ENCODE results near the gene GRK7. TPM values are rescaled to one million over a fixed set of nuclear protein-coding genes. Genes with fewer than 3 reads are reported as not detected.

GRK7 gene
- total and polyA plus RNA-seq, 2 donors (not counting 3 experiments of a cell fraction or from before 2014, with no cell fraction given), result not detected

- no peak overlapping the region for H3K27ac ChIP-seq (ENCODE audit: insufficient read depth, low read depth, low read length)
- dilution Hi-C loops (cut with MboI; ENCODE audit: extremely low pct_ligation_motif_present, low sequenced_read_pairs), result no loop called here
- no peaks in the 10 kb centered on the region for H3K79me2 ChIP-seq (ENCODE audit: control insufficient read depth, insufficient read depth, low read length)
- no peak overlapping the region for H3K4me3 ChIP-seq (replicated peaks in 1 of 3; ENCODE audit: insufficient read depth in 1 of 3, low read depth in 1 of 3, low read length in 3 of 3)
- TF ChIP-seq POLR2AphosphoS5 (IDR thresholded peaks at IDR 0.05; ENCODE audit: insufficient read depth, low read depth, low read length) (no peak), CTCF (IDR thresholded peaks at IDR 0.05; ENCODE audit: extremely low read depth in 1 of 2, insufficient read depth in 1 of 2, low read depth in 1 of 2, low read length in 2 of 2) (peak in 1 of 2 donors; percentile 40), MAX (IDR thresholded peaks at IDR 0.05; ENCODE audit: insufficient read depth, insufficient read length) (no peak)
- no peak overlapping the region for H2AFZ ChIP-seq (ENCODE audit: low read depth, low read length)
- H3K9ac ChIP-seq (replicated peaks; ENCODE audit: extremely low read depth, insufficient read depth, low read length), result no peak overlapping the region
- DNase-seq (ENCODE audit: low read depth, low spot score), result peak; percentile 50
- no peak overlapping the region for H3K4me2 ChIP-seq (ENCODE audit: insufficient read depth, low read length)
- CTCF ChIA-PET, result interaction anchor here (0.6 to 2.4 kb wide), 18 partner anchors 9 to 147 kb away, joined by 3 to 28 read pairs (median 4); partner anchors contain the start of gene ATP1B3
- no peaks in the 10 kb centered on the region for H3K36me3 ChIP-seq (ENCODE audit: control insufficient read depth in 2 of 2, extremely low read depth in 1 of 2, insufficient read depth in 2 of 2, low read length in 2 of 2)
- peaks cover 0 to 3% of the 10 kb centered on the region in 2 experiments for H3K27me3 ChIP-seq (ENCODE audit: control insufficient read depth in 2 of 2, insufficient read depth in 2 of 2, low read length in 2 of 2)
- BruUV-seq (replicated peaks), result no TSS peak
- H3K4me1 ChIP-seq (ENCODE audit: control insufficient read depth, extremely low read depth, insufficient read depth, low read length), result no peaks in the 10 kb centered on the region
- POLR2A ChIA-PET, result interaction anchor here (0.5 kb wide), 1 partner anchor 228 kb away, joined by 5 read pairs; no protein-coding TSS in a partner anchor
- no peaks in the 10 kb centered on the region for H3K9me1 ChIP-seq (replicated peaks; ENCODE audit: control insufficient read depth, extremely low read depth, insufficient read depth, low read length)
- intact Hi-C loops (cut with micrococcal nuclease), result loop anchor here (1.0 kb wide), 2 partner anchors 94 to 131 kb away; partner anchors contain the start of gene ATP1B3
- no peaks in the 10 kb centered on the region for H4K20me1 ChIP-seq (replicated peaks; ENCODE audit: control insufficient read depth, extremely low read depth, insufficient read depth, low read length)
- H3K9me3 ChIP-seq (replicated peaks; ENCODE audit: control insufficient read depth, insufficient read depth, low read length), result no peaks in the 10 kb centered on the region
- FAIRE-seq, result peak; percentile 63
These were observed 19.3 kb downstream of the GRK7 start for GRCh38 chr3:141782386-141782932.

GRCh38 chr3:141783632-141784031 lies 20.4 kb downstream of the GRK7 start:
- TF ChIP-seq JUN (IDR thresholded peaks at IDR 0.05; ENCODE audit: borderline replicate concordance, insufficient read depth, insufficient read length, low read depth) (no peak), POLR2AphosphoS5 (IDR thresholded peaks at IDR 0.05; ENCODE audit: insufficient read depth, low read depth, low read length) (no peak), GATA2 (IDR thresholded peaks at IDR 0.05; ENCODE audit: insufficient read depth, insufficient read length, low read depth, low read length) (no peak), CTCF (IDR thresholded peaks at IDR 0.05; ENCODE audit: extremely low read depth in 1 of 2, insufficient read depth in 1 of 2, low read depth in 1 of 2, low read length in 2 of 2) (no peak), MYC (IDR thresholded peaks at IDR 0.05; ENCODE audit: low read depth, low read length) (no peak)
- intact Hi-C loops (cut with micrococcal nuclease) (no loop called here), dilution Hi-C loops (cut with MboI; ENCODE audit: extremely low pct_ligation_motif_present, low sequenced_read_pairs) (no loop called here)
- Histone ChIP-seq H3K27me3 (ENCODE audit: control insufficient read depth in 2 of 2, insufficient read depth in 2 of 2, low read length in 2 of 2) (peaks cover 0 to 3% of the 10 kb centered on the region in 2 experiments), H3K4me1 (ENCODE audit: control insufficient read depth, extremely low read depth, insufficient read depth, low read length) (no peaks in the 10 kb centered on the region), H3K4me2 (ENCODE audit: insufficient read depth, low read length) (no peak overlapping the region), H3K36me3 (ENCODE audit: control insufficient read depth in 2 of 2, extremely low read depth in 1 of 2, insufficient read depth in 2 of 2, low read length in 2 of 2) (no peaks in the 10 kb centered on the region), H3K79me2 (ENCODE audit: control insufficient read depth, insufficient read depth, low read length) (no peaks in the 10 kb centered on the region), H2AFZ (ENCODE audit: low read depth, low read length) (no peak overlapping the region), H3K27ac (ENCODE audit: insufficient read depth, low read depth, low read length) (no peak overlapping the region), H3K9ac (replicated peaks; ENCODE audit: extremely low read depth, insufficient read depth, low read length) (no peak overlapping the region), H4K20me1 (replicated peaks; ENCODE audit: control insufficient read depth, extremely low read depth, insufficient read depth, low read length) (no peaks in the 10 kb centered on the region), H3K9me3 (replicated peaks; ENCODE audit: control insufficient read depth, insufficient read depth, low read length) (no peaks in the 10 kb centered on the region), H3K4me3 (replicated peaks in 1 of 3; ENCODE audit: insufficient read depth in 1 of 3, low read depth in 1 of 3, low read length in 3 of 3) (no peak overlapping the region), H3K9me1 (replicated peaks; ENCODE audit: control insufficient read depth, extremely low read depth, insufficient read depth, low read length) (no peaks in the 10 kb centered on the region)
- DNase-seq (ENCODE audit: low read depth, low spot score), result no peak
- CTCF ChIA-PET, result interaction anchor here (1.0 to 2.4 kb wide), 6 partner anchors 10 to 148 kb away, joined by 3 to 28 read pairs (median 4); no protein-coding TSS in a partner anchor
- BruUV-seq (replicated peaks), result no TSS peak
- FAIRE-seq, result no peak
- POLR2A ChIA-PET, result no interaction called here

Measured in endothelial cell of umbilical vein (primary cell).